ENCODE measurements around the gene CCDC87. TPM values are rescaled to one million over a fixed set of nuclear protein-coding genes. Genes with fewer than 3 reads are reported as not detected.

The CCDC87 gene
- total and polyA plus RNA-seq, 9 donors: 0.13 to 0.60 (median 0.45) TPM

DNA sequence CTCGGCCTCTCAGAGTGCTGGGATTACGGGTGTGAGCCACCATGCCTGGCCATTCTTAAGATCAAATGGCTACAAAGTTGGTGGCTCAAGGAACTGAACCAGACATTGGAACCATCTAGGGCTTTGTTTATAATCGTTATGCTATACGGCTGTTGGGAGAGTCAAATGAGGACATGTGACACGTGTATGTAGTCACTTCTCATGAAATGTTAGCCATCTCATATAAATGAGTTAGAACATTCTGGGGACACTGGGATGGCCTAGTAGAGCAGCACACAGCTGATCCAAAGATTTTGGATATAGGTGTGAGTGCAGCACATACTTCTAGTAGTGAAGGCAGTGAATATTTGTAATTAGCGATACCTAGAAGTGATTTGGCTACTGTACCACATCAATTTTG is 39.0 kb upstream of the CCDC87 start:
- no peaks in the 10 kb centered on the region for H3K27me3 ChIP-seq
- DNase-seq: no peak
- no peaks in the 10 kb centered on the region for H3K36me3 ChIP-seq
- no peaks in the 10 kb centered on the region for H3K9me3 ChIP-seq
- TF ChIP-seq POLR2A (IDR thresholded peaks at IDR 0.05) (no peak), EP300 (IDR thresholded peaks at IDR 0.05) (no peak)
- H3K4me1 ChIP-seq (ENCODE audit: insufficient read depth): no peaks in the 10 kb centered on the region
- WGBS, 3 donors: 86 to 90% (median 88%) methylated on average over 6 of the region's 6 CpGs
- intact Hi-C loops (cut with DNase I): no loop called here
- no peak overlapping the region for H3K27ac ChIP-seq
- no peak overlapping the region for H3K4me3 ChIP-seq

- Histone ChIP-seq H3K4me3 (no peak overlapping the region), H3K27ac (no peak overlapping the region), H3K9me3 (no peaks in the 10 kb centered on the region), H3K4me1 (ENCODE audit: insufficient read depth) (no peaks in the 10 kb centered on the region), H3K27me3 (no peaks in the 10 kb centered on the region), H3K36me3 (no peaks in the 10 kb centered on the region)
- intact Hi-C loops (cut with DNase I): no loop called here
- no peak for TF ChIP-seq EP300 (IDR thresholded peaks at IDR 0.05)
- no peak for TF ChIP-seq POLR2A (IDR thresholded peaks at IDR 0.05)
- TF ChIP-seq, protein P1, sequence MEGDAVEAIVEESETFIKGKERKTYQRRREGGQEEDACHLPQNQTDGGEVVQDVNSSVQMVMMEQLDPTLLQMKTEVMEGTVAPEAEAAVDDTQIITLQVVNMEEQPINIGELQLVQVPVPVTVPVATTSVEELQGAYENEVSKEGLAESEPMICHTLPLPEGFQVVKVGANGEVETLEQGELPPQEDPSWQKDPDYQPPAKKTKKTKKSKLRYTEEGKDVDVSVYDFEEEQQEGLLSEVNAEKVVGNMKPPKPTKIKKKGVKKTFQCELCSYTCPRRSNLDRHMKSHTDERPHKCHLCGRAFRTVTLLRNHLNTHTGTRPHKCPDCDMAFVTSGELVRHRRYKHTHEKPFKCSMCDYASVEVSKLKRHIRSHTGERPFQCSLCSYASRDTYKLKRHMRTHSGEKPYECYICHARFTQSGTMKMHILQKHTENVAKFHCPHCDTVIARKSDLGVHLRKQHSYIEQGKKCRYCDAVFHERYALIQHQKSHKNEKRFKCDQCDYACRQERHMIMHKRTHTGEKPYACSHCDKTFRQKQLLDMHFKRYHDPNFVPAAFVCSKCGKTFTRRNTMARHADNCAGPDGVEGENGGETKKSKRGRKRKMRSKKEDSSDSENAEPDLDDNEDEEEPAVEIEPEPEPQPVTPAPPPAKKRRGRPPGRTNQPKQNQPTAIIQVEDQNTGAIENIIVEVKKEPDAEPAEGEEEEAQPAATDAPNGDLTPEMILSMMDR (IDR thresholded peaks at IDR 0.05): no peak
- no peak for DNase-seq
- 75 to 86% (median 80%) methylated on average over 2 of the region's 2 CpGs for WGBS, 3 donors
These were observed 36.5 kb upstream of the CCDC87 start for GRCh38 chr11:66629356-66629755.

- no peak for TF ChIP-seq EP300 (IDR thresholded peaks at IDR 0.05)
- TF ChIP-seq POLR2A (IDR thresholded peaks at IDR 0.05): no peak
- TF ChIP-seq, protein P1 (IDR thresholded peaks at IDR 0.05): no peak
- DNase-seq: no peak
- H3K4me3 ChIP-seq: no peak overlapping the region
- H3K4me1 ChIP-seq (ENCODE audit: insufficient read depth): peaks cover 3% of the 10 kb centered on the region
- no peaks in the 10 kb centered on the region for H3K27me3 ChIP-seq
- H3K9me3 ChIP-seq: no peaks in the 10 kb centered on the region
- no peak overlapping the region for H3K27ac ChIP-seq
- intact Hi-C loops (cut with DNase I): no loop called here
- no peaks in the 10 kb centered on the region for H3K36me3 ChIP-seq
- WGBS, 3 donors: 87 to 90% (median 87%) methylated on average over 7 of the region's 7 CpGs
These were observed 35.3 kb upstream of the CCDC87 start for GRCh38 chr11:66628061-66628603.

- intact Hi-C loops (cut with DNase I): no loop called here
- H3K4me1 ChIP-seq (ENCODE audit: insufficient read depth): peaks cover 3% of the 10 kb centered on the region
- no peak for TF ChIP-seq POLR2A (IDR thresholded peaks at IDR 0.05)
- TF ChIP-seq EP300 (IDR thresholded peaks at IDR 0.05): no peak
- TF ChIP-seq, protein P1 (IDR thresholded peaks at IDR 0.05): no peak
- no peak overlapping the region for H3K4me3 ChIP-seq
- H3K36me3 ChIP-seq: no peaks in the 10 kb centered on the region
- H3K9me3 ChIP-seq: no peaks in the 10 kb centered on the region
- no peak overlapping the region for H3K27ac ChIP-seq
- DNase-seq: no peak
- 83 to 89% (median 86%) methylated on average over 7 of the region's 7 CpGs for WGBS, 3 donors
- H3K27me3 ChIP-seq: no peaks in the 10 kb centered on the region
These were observed 34.1 kb upstream of the CCDC87 start for GRCh38 chr11:66626926-66627325.

DNA sequence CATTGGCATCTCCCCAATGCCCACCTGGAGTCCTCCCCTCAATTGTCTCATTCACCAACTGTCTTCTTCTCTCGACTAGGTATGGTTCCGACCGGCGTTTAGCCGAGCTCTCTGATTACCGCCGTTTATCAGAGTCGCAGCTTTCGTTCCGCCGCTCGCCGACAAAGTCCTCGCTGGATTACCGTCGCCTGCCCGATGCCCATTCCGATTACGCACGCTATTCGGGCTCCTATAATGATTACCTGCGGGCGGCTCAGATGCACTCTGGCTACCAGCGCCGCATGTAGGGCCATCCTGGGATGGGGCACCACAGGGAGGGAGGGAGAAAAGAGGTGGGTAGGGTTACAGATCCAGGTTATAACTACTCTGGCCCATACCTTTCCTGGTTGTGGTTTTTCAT is 33.5 kb upstream of the CCDC87 start:
- intact Hi-C loops (cut with DNase I): no loop called here
- WGBS, 3 donors: 95 to 96% (median 96%) methylated on average over 25 of the region's 25 CpGs
- no peak overlapping the region for H3K27ac ChIP-seq
- no peak overlapping the region for H3K4me3 ChIP-seq
- TF ChIP-seq EP300 (IDR thresholded peaks at IDR 0.05) (no peak), POLR2A (IDR thresholded peaks at IDR 0.05) (no peak)
- TF ChIP-seq, protein P1 (IDR thresholded peaks at IDR 0.05): no peak
- H3K9me3 ChIP-seq: no peaks in the 10 kb centered on the region
- no peaks in the 10 kb centered on the region for H3K36me3 ChIP-seq
- peaks cover 3% of the 10 kb centered on the region for H3K4me1 ChIP-seq (ENCODE audit: insufficient read depth)
- H3K27me3 ChIP-seq: no peaks in the 10 kb centered on the region
- DNase-seq: no peak

Data from ovary (tissue), 9 donors.